PC-3 (cell line): ENCODE results near the gene NRIP1. TPM values are rescaled to one million over a fixed set of nuclear protein-coding genes. Genes with fewer than 3 reads are reported as not detected.

Experiments used
- ATAC-seq: fragments of 200-7000 bp; cut with Tn5 transposase; 2 replicates; pipeline ENCODE4 v1.9.1; 2020; ENCODE audit warnings: mild to moderate bottlenecking, moderate library complexity
- BruUV-seq: library from RNA; stranded (reverse); fragments of 400-500 nt; replicated peaks from 2 replicates; lab custom pipeline; 2021; lab: Mats Ljungman, UMichigan
- CTCF ChIA-PET: fragments of 300-600 bp; sonication (Branson Sonifier 250); formaldehyde crosslinking; loops from one replicate; lab custom pipeline; 2022; ENCODE audit warnings: antibody characterized with exemption; lab: Charles Lee
- POLR2A ChIA-PET: fragments of 300-600 bp; sonication (Branson Sonifier 250); formaldehyde crosslinking; loops from one replicate; lab custom pipeline; 2022; ENCODE audit warnings: antibody characterized with exemption; ENCODE audit not compliant: unreplicated experiment; lab: Charles Lee
- DNase-seq: peaks from one replicate; pipeline ENCODE4 v3.0.0-alpha.2; 2015
- H2AFZ ChIP-seq: fragments of 300-600 bp; sonication (generic); 2 replicates; pipeline ENCODE4 v1.6.0; 2016; ENCODE audit warnings: antibody characterized with exemption, low read length
- H3F3A ChIP-seq: fragments of 300-600 bp; sonication (generic); one replicate; pipeline ENCODE4 v1.6.0; 2017; ENCODE audit warnings: antibody characterized with exemption, low read length, control low read depth, mild to moderate bottlenecking; ENCODE audit not compliant: unreplicated experiment
- H3K27ac ChIP-seq: fragments of 300-600 bp; sonication (generic); 2 replicates; pipeline ENCODE4 v1.5.1; 2016; ENCODE audit warnings: mild to moderate bottlenecking, low read length
- H3K27me3 ChIP-seq: fragments of 300-600 bp; sonication (generic); 2 replicates; pipeline ENCODE4 v1.6.1; 2016; ENCODE audit warnings: low read length, mixed read lengths
- H3K36me3 ChIP-seq: fragments of 300-600 bp; sonication (generic); 2 replicates; pipeline ENCODE4 v1.6.1; 2016; ENCODE audit warnings: low read depth, mixed run types, low read length, mixed read lengths
- H3K4me1 ChIP-seq: fragments of 300-600 bp; sonication (generic); 2 replicates; pipeline ENCODE4 v1.5.1; 2016; ENCODE audit warnings: low read length; ENCODE audit not compliant: insufficient read depth
- H3K4me2 ChIP-seq: fragments of 300-600 bp; sonication (generic); 2 replicates; pipeline ENCODE4 v1.6.0; 2016; ENCODE audit warnings: low read length
- H3K4me3 ChIP-seq: fragments of 300-600 bp; sonication (generic); 2 replicates; pipeline ENCODE4 v1.5.1; 2016; ENCODE audit warnings: mild to moderate bottlenecking, low read length, mixed read lengths
- H3K79me2 ChIP-seq: fragments of 300-600 bp; sonication (generic); 2 replicates; pipeline ENCODE4 v1.6.1; 2017; ENCODE audit warnings: low read length, mixed read lengths
- H3K9ac ChIP-seq: fragments of 300-600 bp; sonication (generic); 2 replicates; pipeline ENCODE4 v1.6.0; 2016; ENCODE audit warnings: mild to moderate bottlenecking, low read length
- H3K9me2 ChIP-seq: fragments of 300-600 bp; sonication (generic); replicated peaks from 2 replicates; pipeline ENCODE4 v1.6.1; 2016; ENCODE audit warnings: mixed run types, low read length, mixed read lengths
- H3K9me3 ChIP-seq: fragments of 300-600 bp; sonication (generic); 2 replicates; pipeline ENCODE4 v1.6.1; 2016; ENCODE audit warnings: low read length, mixed read lengths
- H4K20me1 ChIP-seq: fragments of 300-600 bp; sonication (generic); 2 replicates; pipeline ENCODE4 v1.6.1; 2016; ENCODE audit warnings: low read length, mixed read lengths
- EZH2 ChIP-seq: fragments of 300-600 bp; sonication (generic); IDR thresholded peaks from one replicate; pipeline ENCODE4 v1.6.1; 2017; ENCODE audit warnings: antibody characterized with exemption, mild to moderate bottlenecking, low read length; ENCODE audit not compliant: unreplicated experiment
- EZH2phosphoT487 ChIP-seq: fragments of 300-600 bp; sonication (generic); IDR thresholded peaks from 2 replicates; pipeline ENCODE4 v1.6.1; 2018; ENCODE audit warnings: mild to moderate bottlenecking, antibody characterized with exemption, low read length, borderline replicate concordance
- intact Hi-C: fragments of 100-400 bp; cut with micrococcal nuclease; formaldehyde crosslinking; loops from 2 replicates; pipeline ENCODE4 v1.9.0; 2023
- total RNA-seq: library from RNA; depleted of rRNA; stranded (reverse); fragments of >200 nt; gene quantifications from 2 replicates; pipeline ENCODE4 v1.2.3, GENCODE V29; 2014
- TF ChIP-seq, protein P1 (sequence below): fragments of 300-600 bp; sonication (generic); conservative IDR thresholded peaks from 2 replicates; pipeline ENCODE4 v1.5.1; 2017; ENCODE audit warnings: antibody characterized with exemption, low read depth, mild to moderate bottlenecking, low read length

NRIP1 gene
- total RNA-seq, 1 experiment from 2014 or later, result 69.2 TPM

DNA sequence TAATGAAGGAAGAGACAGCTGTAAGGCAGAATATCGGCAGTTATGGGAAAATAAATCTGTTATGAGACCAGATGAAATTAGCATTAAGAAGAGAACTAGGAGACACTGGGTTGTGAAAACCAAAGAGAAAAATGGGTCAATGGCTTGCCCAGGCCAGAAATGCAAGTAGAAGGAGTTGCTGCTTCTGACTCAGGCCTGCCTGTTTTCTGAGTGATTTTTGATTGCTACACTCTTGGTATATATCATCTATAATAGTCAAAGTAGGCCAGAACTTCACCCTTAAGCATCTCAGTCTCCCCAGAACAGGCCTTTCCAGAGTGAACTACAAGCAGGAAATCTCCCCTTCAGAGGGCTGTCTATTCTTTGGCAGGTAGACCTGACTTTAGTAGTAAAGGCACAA, 107.0 kb downstream of the NRIP1 start:
- Histone ChIP-seq H3K27ac (peak overlapping the region; percentile 65), H3K4me1 (peaks cover 41% of the 10 kb centered on the region), H3K4me2 (peak overlapping the region; percentile 45; the same call in 1 of the 2 replicates), H3K9me3 (no peaks in the 10 kb centered on the region), H4K20me1 (no peaks in the 10 kb centered on the region), H3K9ac (no peak overlapping the region), H3K4me3 (no peak overlapping the region), H3F3A (no peaks in the 10 kb centered on the region), H3K27me3 (no peaks in the 10 kb centered on the region), H2AFZ (no peak overlapping the region), H3K9me2 (no peaks in the 10 kb centered on the region), H3K79me2 (peaks cover 10% of the 10 kb centered on the region; the same call in 1 of the 2 replicates), H3K36me3 (peaks cover 1% of the 10 kb centered on the region; the same call in 1 of the 2 replicates)
- no peak for ATAC-seq
- BruUV-seq, result no TSS peak
- intact Hi-C loops, result loop anchor here (5.0 kb wide), 1 partner anchor 94 kb away; no protein-coding TSS in a partner anchor
- POLR2A ChIA-PET, result interaction anchor here (0.7 kb wide), 1 partner anchor 58 kb away, joined by 4 read pairs; no protein-coding TSS in a partner anchor
- TF ChIP-seq, protein P1, sequence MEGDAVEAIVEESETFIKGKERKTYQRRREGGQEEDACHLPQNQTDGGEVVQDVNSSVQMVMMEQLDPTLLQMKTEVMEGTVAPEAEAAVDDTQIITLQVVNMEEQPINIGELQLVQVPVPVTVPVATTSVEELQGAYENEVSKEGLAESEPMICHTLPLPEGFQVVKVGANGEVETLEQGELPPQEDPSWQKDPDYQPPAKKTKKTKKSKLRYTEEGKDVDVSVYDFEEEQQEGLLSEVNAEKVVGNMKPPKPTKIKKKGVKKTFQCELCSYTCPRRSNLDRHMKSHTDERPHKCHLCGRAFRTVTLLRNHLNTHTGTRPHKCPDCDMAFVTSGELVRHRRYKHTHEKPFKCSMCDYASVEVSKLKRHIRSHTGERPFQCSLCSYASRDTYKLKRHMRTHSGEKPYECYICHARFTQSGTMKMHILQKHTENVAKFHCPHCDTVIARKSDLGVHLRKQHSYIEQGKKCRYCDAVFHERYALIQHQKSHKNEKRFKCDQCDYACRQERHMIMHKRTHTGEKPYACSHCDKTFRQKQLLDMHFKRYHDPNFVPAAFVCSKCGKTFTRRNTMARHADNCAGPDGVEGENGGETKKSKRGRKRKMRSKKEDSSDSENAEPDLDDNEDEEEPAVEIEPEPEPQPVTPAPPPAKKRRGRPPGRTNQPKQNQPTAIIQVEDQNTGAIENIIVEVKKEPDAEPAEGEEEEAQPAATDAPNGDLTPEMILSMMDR, result no peak
- TF ChIP-seq EZH2 (no peak), EZH2phosphoT487 (no peak)
- CTCF ChIA-PET, result no interaction called here
- peak; percentile 34 for DNase-seq

DNA sequence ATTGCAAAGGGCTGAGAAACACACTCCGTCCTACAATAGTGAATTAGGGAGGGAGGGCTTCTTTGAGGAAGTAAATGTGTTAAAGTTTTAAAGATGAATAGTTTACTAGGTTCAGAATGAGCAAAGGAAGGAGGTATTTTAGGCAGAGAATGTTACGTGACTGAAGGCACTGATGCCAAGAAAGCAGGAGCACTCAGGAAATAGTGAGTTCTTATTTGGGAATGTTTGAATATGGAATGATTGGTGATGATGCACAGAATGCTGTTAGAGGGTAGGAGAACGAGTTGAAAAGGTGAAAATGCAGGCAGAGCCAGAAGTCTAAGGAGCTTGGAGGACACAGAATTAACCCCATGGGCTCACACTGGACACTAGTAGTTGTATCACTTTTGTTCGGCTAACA, 108.0 kb downstream of the NRIP1 start:
- Histone ChIP-seq H3K4me2 (peak overlapping the region; percentile 45), H3F3A (no peaks in the 10 kb centered on the region), H4K20me1 (no peaks in the 10 kb centered on the region), H3K9me2 (no peaks in the 10 kb centered on the region), H3K4me3 (no peak overlapping the region), H3K4me1 (peaks cover 41% of the 10 kb centered on the region), H2AFZ (no peak overlapping the region), H3K36me3 (no peaks in the 10 kb centered on the region), H3K9ac (no peak overlapping the region), H3K79me2 (peaks cover 4% of the 10 kb centered on the region; the same call in 1 of the 2 replicates), H3K27me3 (no peaks in the 10 kb centered on the region), H3K27ac (peak overlapping the region; percentile 65), H3K9me3 (no peaks in the 10 kb centered on the region)
- intact Hi-C loops, result loop anchor here (5.0 kb wide), 1 partner anchor 95 kb away; no protein-coding TSS in a partner anchor
- ATAC-seq (peak; percentile 78), DNase-seq (peak; percentile 87)
- POLR2A ChIA-PET, result interaction anchor here (0.6 kb wide), 1 partner anchor 29 kb away, joined by 5 read pairs; no protein-coding TSS in a partner anchor
- CTCF ChIA-PET, result no interaction called here
- TF ChIP-seq EZH2 (no peak), EZH2phosphoT487 (no peak)
- TF ChIP-seq, protein P1, result no peak
- BruUV-seq, result no TSS peak

DNA sequence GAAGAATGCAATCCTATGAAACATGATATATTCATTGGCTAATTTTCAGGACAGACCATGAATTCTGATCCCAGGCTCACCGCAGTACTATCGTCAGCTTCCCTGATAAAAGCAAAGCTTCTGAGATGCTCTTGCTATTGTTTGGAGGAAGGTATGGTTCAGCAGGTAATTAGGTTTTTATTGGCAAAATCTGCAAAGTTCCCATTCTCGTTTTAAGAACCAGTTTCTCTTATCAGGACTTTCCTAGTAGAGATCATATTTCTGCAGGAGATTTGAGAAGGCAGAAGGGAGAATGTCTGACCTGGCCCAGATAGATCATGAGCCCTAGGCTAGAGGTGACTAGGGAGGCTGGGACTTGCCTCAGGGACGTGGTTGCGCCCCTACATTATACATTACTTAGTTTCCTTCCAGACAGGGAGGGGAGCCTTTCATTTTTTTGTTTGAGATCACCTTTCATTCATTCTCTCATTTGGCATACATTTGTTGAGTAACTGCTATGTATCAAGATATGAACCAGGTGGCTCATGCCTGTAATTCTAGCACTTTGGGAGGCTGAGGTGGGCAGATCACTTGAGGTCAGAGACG, 108.8 kb downstream of the NRIP1 start:
- Histone ChIP-seq H3F3A (no peaks in the 10 kb centered on the region), H3K9ac (no peak overlapping the region), H4K20me1 (no peaks in the 10 kb centered on the region), H3K9me2 (no peaks in the 10 kb centered on the region), H3K4me3 (no peak overlapping the region), H3K27ac (peak overlapping the region; percentile 65), H3K27me3 (no peaks in the 10 kb centered on the region), H3K79me2 (no peaks in the 10 kb centered on the region), H2AFZ (no peak overlapping the region), H3K36me3 (no peaks in the 10 kb centered on the region), H3K9me3 (no peaks in the 10 kb centered on the region), H3K4me1 (peaks cover 41% of the 10 kb centered on the region), H3K4me2 (peak overlapping the region; percentile 45)
- intact Hi-C loops, result loop anchor here (5.0 kb wide), 1 partner anchor 96 kb away; no protein-coding TSS in a partner anchor
- CTCF ChIA-PET, result no interaction called here
- ATAC-seq (peak; percentile 10; the same call in 1 of the 2 replicates), DNase-seq (peak; percentile 61)
- TF ChIP-seq EZH2phosphoT487, result no peak
- TF ChIP-seq EZH2, result no peak
- TF ChIP-seq, protein P1, result no peak
- POLR2A ChIA-PET, result no interaction called here
- BruUV-seq, result no TSS peak
